Measurements from ENCODE around the gene CEACAM1.
A peak's percentile ranks its signal among the peaks of the same experiment; 100 is the strongest.
"Not testable (repeated sequence)": the region's sequence is repeated elsewhere in the genome, so short reads cannot be mapped to it uniquely, and the experiment has no call there.

Gene CEACAM1

GRCh38 chr19:42515241-42515832, 12.9 kb downstream of the CEACAM1 start:
- Histone ChIP-seq H3K4me3 (no peak overlapping the region), H3K27ac (no peak overlapping the region)

DNA sequence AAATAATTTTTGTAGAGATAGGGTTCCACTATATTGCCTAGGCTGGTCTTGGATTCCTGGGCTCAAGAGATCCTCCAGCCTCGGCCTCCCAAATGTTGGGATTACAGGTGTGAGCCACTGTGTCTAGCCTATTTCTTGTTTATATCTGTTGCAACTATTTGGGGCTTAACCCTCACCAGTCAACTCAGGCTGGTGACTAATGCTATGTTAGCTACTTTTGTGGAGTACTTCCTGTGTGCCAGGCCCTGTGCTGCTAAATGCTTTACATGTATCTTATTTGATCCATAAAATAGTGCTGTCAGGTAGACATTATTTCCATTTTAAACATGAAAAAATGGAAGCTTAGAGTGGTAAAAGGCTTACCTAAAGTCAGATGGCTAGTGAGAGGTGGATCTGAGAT, 13.8 kb downstream of the CEACAM1 start:
- Histone ChIP-seq H3K4me3 (no peak overlapping the region), H3K27ac (no peak overlapping the region)

- H3K4me3 ChIP-seq = no peak overlapping the region
- no peak overlapping the region for H3K27ac ChIP-seq
Observed at GRCh38 chr19:42512743-42513304, 15.5 kb downstream of the CEACAM1 start.

DNA sequence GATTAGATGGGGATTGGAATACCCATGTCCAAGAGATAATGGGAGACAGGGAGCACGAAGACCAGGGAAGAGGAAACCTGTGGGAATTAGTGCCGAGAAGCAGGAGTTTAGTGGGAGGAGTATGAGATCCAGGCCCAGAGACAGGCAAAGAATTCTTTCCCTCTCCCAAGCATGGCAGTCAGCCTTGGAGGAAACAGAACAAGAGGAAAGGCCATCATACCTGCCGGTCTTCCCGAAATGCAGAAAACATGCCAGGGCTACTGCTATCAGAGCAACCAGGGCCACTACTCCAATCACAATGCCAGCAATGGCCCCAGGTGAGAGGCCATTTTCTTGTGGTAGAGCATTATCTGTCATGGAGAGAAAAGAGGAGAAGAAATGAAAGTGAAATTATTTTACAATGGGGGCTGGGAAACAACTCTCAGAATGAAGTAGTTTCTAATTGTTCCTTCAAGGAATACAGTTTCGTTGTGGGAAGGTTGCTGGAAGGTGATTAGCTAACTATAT, 16.1 kb downstream of the CEACAM1 start:
- no peak overlapping the region for H3K27ac ChIP-seq
- no peak overlapping the region for H3K4me3 ChIP-seq

DNA sequence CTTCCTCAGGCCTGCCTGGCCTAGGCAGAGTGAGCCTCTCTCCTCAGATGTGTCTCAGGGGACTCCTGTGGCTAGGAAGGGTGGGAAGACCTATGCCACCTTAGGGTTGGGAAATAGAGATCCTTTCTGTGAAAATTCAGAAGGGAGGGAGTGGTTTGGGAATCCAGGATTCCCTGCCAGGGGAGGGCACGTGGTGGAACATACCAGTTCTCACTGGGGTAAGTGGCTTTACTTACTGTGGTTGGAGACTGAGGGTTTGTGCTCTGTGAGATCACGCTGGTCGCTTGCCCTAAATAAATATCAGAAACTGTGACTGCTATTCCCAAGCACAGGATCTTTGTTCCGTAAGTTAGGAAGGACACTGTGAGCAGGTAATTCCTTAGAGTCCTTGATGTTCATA, 16.9 kb downstream of the CEACAM1 start:
- H3K27ac ChIP-seq = no peak overlapping the region
- H3K4me3 ChIP-seq = no peak overlapping the region

GRCh38 chr19:42508892-42509444, 19.3 kb downstream of the CEACAM1 start:
- Histone ChIP-seq H3K4me3 (no peak overlapping the region), H3K27ac (no peak overlapping the region)

DNA sequence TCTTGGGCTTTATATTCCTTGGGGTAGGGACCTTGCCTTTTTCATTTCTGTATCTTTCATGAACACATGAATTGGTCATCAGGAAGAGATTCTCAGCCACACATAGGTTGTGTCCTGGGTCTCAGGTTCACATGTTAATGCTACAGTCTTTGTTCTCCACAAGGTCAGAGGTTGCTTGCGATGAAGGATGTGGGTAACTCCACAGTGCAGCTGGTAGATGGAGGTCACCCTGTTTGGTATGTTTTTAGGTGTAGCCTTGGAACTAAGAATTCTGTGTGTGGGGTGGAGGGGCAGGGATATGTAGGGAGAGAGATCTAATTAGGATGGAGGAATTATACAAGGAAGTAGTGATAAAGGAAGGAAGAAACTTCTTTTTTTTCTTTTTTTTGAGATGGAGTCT, 23.2 kb downstream of the CEACAM1 start:
- Histone ChIP-seq H3K27ac (no peak overlapping the region), H3K4me3 (no peak overlapping the region)

DNA sequence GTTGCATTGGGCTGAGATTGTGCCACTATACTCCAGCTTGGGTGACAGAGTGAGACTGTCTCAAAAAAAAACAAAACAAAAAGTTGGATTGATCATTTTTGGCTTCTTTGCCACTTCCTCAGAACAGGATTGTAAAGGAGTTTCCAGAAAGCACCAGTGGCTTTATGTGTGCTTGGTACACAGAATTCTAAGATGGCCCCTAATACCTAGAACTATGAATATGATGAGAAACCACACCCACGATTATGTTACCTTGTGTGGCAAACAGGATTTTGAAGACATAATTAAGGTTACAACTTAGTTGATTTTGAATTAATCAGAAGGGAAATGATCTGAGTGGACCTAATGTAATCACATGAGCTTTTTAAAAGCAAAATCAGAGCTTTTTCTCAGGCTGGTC, 26.5 kb downstream of the CEACAM1 start:
- Histone ChIP-seq H3K4me3 (no peak overlapping the region), H3K27ac (no peak overlapping the region)

GRCh38 chr19:42501243-42501642, 27.0 kb downstream of the CEACAM1 start:
- H3K27ac ChIP-seq, H3K4me3 ChIP-seq: not testable (repeated sequence)

- peak overlapping the region in 2 of 21 experiments; percentile 4 to 22 for H3K27ac ChIP-seq
- H3K4me3 ChIP-seq = no peak overlapping the region
Observed at GRCh38 chr19:42498169-42498757, 30.0 kb downstream of the CEACAM1 start.

GRCh38 chr19:42497492-42498168, 30.7 kb downstream of the CEACAM1 start:
- H3K27ac ChIP-seq = peak overlapping the region in 3 of 21 experiments; percentile 4 to 22 (median 6)
- H3K4me3 ChIP-seq = no peak overlapping the region

DNA sequence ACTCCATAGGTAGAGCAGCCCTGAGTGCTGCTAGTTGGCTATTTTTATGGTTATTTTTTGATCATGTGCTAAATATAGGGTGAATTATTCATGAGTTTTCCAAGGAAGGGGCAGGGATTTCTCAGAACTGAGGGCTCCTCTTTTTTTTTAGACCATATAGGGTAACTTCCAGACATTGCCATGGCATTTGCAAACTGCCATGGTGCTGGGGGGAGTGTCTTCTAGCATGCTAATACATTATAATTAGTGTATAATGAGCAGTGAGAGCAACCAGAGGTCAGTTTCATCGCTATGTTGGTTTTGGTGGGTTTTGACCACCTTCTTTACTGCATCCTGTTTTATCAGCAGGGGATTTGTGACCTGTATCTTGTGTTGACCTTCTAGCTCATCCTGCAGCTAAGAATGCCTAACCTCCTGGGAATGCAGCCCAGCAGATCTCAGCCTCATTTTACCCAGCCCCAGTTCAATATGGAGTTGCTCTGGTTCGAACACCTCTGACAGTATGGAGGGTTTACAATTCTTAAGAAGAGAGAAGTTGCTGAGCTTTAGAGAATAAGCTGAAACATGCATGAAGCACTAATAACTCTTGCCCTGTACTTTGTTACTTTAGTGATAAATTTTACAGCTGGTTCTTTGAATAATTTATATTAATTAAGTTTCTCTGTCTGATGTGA, 31.7 kb downstream of the CEACAM1 start:
- Histone ChIP-seq H3K27ac (peak overlapping the region in 1 of 21 experiments; percentile 29), H3K4me3 (no peak overlapping the region)

GRCh38 chr19:42495663-42496062, 32.6 kb downstream of the CEACAM1 start:
- Histone ChIP-seq H3K4me3 (no peak overlapping the region), H3K27ac (peak overlapping the region in 1 of 21 experiments; percentile 27)

DNA sequence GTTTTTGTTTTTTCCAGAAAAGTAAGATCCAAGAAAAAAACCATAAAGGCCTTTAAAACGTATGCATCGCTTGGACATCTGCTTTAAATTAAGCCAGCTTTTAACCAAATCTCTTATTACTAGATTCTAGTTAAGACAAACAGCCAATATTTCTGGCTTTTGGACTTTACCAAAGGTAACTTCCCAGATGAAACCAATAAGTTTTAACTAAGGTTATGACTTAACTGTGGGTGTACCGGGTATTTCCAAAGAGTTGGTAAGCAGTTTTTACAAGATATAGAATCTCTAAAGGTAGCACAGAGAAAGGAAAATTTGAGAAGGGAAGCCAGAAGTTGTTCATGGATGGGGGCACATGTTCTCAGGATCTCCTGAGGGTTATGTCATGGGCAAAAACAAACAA, 34.0 kb downstream of the CEACAM1 start:
- Histone ChIP-seq H3K4me3 (no peak overlapping the region), H3K27ac (peak overlapping the region in 1 of 21 experiments; percentile 27)

- Histone ChIP-seq H3K4me3 (no peak overlapping the region), H3K27ac (no peak overlapping the region)
Observed at GRCh38 chr19:42488783-42489521, 39.3 kb downstream of the CEACAM1 start.

DNA sequence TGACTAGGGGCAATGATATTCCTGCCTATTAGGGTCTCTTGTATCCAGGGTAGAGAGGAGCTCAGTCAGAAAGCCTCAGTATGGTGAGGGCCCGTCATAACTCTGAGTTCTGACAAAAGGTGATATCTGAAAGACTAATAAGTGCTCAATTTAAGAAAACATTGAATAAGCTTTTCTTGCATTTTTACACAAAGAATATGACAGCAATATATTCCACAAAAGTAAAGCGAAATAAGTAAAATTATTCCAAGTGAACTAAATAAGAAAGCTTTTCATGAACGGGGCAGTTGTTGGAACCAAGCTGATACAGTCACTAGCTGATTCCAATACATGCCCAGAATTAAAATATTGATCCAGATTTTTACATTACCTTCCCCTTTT, 40.5 kb downstream of the CEACAM1 start:
- Histone ChIP-seq H3K27ac (no peak overlapping the region), H3K4me3 (no peak overlapping the region)

- Histone ChIP-seq H3K4me3 (no peak overlapping the region), H3K27ac (no peak overlapping the region)
Observed at GRCh38 chr19:42487032-42487797, 41.1 kb downstream of the CEACAM1 start.

- not testable (repeated sequence) for H3K27ac ChIP-seq, H3K4me3 ChIP-seq
Observed at GRCh38 chr19:42485036-42485435, 43.2 kb downstream of the CEACAM1 start.

Data from skin epidermis (tissue), 12 donors.